ENCODE data around the gene METAP1. TPM values are rescaled to one million over a fixed set of nuclear protein-coding genes. Genes with fewer than 3 reads are reported as not detected.
A peak's percentile ranks its signal among the peaks of the same experiment; 100 is the strongest.

METAP1 gene
- total and polyA plus RNA-seq, 2 of the 8 experiments (the other 6 are each of a cell fraction or from before 2014, with no cell fraction given), result 50.6 to 85.2 TPM

DNA sequence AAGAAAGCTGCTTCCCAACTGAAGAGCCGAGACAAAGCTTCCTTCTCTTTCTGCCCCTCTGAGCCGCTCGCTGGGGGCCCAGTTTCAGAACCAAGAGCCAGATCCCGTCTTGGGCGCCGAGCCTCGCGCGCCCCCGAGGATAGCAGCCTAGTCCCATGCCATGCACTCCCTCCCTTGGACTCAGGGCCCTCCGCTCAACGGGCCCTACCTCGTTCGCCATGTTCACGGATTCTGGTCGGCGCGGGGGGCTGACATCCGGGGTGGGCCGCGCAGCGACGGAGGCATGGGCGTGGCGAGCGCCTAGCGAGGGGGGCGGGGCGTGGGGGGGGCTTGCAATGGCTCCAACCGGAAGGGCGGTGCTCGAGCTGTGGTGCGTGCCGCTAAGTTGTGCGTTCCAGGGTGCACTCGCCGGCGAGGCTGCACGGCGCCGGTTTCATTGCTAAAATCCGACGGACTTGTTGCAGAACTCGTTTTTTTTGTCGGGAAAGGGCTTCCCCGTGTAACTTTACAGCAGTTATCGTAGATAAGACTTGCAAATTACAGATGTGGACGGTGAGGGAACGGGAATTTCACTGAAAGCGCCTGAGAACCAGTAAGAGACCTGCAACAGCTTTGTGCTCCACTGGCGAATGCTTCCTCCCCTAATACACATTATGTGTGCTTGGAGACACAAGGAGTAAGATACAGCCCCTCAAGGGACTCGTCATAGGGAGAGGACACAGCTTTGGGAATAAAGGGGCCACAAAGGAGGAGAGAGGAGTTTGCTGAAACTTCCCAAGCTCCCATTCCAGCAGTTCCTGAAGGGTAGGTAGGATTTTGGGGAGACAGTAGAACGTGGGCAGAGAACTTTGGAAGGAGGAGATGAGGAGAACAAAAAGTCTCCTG is 93.2 kb downstream of the METAP1 start, which contains the start of gene ADH5 (continued):
- TF ChIP-seq, protein P1, sequence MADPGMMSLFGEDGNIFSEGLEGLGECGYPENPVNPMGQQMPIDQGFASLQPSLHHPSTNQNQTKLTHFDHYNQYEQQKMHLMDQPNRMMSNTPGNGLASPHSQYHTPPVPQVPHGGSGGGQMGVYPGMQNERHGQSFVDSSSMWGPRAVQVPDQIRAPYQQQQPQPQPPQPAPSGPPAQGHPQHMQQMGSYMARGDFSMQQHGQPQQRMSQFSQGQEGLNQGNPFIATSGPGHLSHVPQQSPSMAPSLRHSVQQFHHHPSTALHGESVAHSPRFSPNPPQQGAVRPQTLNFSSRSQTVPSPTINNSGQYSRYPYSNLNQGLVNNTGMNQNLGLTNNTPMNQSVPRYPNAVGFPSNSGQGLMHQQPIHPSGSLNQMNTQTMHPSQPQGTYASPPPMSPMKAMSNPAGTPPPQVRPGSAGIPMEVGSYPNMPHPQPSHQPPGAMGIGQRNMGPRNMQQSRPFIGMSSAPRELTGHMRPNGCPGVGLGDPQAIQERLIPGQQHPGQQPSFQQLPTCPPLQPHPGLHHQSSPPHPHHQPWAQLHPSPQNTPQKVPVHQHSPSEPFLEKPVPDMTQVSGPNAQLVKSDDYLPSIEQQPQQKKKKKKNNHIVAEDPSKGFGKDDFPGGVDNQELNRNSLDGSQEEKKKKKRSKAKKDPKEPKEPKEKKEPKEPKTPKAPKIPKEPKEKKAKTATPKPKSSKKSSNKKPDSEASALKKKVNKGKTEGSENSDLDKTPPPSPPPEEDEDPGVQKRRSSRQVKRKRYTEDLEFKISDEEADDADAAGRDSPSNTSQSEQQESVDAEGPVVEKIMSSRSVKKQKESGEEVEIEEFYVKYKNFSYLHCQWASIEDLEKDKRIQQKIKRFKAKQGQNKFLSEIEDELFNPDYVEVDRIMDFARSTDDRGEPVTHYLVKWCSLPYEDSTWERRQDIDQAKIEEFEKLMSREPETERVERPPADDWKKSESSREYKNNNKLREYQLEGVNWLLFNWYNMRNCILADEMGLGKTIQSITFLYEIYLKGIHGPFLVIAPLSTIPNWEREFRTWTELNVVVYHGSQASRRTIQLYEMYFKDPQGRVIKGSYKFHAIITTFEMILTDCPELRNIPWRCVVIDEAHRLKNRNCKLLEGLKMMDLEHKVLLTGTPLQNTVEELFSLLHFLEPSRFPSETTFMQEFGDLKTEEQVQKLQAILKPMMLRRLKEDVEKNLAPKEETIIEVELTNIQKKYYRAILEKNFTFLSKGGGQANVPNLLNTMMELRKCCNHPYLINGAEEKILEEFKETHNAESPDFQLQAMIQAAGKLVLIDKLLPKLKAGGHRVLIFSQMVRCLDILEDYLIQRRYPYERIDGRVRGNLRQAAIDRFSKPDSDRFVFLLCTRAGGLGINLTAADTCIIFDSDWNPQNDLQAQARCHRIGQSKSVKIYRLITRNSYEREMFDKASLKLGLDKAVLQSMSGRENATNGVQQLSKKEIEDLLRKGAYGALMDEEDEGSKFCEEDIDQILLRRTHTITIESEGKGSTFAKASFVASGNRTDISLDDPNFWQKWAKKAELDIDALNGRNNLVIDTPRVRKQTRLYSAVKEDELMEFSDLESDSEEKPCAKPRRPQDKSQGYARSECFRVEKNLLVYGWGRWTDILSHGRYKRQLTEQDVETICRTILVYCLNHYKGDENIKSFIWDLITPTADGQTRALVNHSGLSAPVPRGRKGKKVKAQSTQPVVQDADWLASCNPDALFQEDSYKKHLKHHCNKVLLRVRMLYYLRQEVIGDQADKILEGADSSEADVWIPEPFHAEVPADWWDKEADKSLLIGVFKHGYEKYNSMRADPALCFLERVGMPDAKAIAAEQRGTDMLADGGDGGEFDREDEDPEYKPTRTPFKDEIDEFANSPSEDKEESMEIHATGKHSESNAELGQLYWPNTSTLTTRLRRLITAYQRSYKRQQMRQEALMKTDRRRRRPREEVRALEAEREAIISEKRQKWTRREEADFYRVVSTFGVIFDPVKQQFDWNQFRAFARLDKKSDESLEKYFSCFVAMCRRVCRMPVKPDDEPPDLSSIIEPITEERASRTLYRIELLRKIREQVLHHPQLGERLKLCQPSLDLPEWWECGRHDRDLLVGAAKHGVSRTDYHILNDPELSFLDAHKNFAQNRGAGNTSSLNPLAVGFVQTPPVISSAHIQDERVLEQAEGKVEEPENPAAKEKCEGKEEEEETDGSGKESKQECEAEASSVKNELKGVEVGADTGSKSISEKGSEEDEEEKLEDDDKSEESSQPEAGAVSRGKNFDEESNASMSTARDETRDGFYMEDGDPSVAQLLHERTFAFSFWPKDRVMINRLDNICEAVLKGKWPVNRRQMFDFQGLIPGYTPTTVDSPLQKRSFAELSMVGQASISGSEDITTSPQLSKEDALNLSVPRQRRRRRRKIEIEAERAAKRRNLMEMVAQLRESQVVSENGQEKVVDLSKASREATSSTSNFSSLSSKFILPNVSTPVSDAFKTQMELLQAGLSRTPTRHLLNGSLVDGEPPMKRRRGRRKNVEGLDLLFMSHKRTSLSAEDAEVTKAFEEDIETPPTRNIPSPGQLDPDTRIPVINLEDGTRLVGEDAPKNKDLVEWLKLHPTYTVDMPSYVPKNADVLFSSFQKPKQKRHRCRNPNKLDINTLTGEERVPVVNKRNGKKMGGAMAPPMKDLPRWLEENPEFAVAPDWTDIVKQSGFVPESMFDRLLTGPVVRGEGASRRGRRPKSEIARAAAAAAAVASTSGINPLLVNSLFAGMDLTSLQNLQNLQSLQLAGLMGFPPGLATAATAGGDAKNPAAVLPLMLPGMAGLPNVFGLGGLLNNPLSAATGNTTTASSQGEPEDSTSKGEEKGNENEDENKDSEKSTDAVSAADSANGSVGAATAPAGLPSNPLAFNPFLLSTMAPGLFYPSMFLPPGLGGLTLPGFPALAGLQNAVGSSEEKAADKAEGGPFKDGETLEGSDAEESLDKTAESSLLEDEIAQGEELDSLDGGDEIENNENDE (IDR thresholded peaks at IDR 0.05; ENCODE audit: insufficient replicate concordance, low read length), result no peak
- TF ChIP-seq ZNF274 (IDR thresholded peaks at IDR 0.05; ENCODE audit: borderline replicate concordance, extremely low read depth, low read length), result no peak
- TF ChIP-seq BACH1 (IDR thresholded peaks at IDR 0.05; ENCODE audit: low read length), result no peak
- TF ChIP-seq RXRA (IDR thresholded peaks at IDR 0.05; ENCODE audit: insufficient read depth, low read depth, low read length), result no peak
- TF ChIP-seq POLR2A (IDR thresholded peaks at IDR 0.05; ENCODE audit: control extremely low read depth in 1 of 2, low read depth in 2 of 2, low read length in 2 of 2), result peak; percentile 88 to 92
- TF ChIP-seq RAD21 (IDR thresholded peaks at IDR 0.05 in 1 of 2, conservative IDR thresholded peaks at IDR 0.05 in 1 of 2; ENCODE audit: low read depth in 2 of 2, low read length in 2 of 2), result 0 out of 4 replicates have a peak, but pooled peaks of 1 of the 2 experiments have one; percentile 3
- TF ChIP-seq KDM5A (IDR thresholded peaks at IDR 0.05; ENCODE audit: low read length), result 0 out of 2 replicates have a peak, but pooled peaks have one; percentile 27
- no peak for TF ChIP-seq SAP30 (IDR thresholded peaks at IDR 0.05; ENCODE audit: insufficient read depth, insufficient replicate concordance, low read length)
